Cardiac muscle cell (in vitro differentiated cells and primary cell): ENCODE results near the gene RABGAP1. TPM values are rescaled to one million over a fixed set of nuclear protein-coding genes. Genes with fewer than 3 reads are reported as not detected.

Source experiments
- DNase-seq, 2 donors: peaks; one replicate each; pipeline versions ENCODE4 v3.0.0 to v3.0.0-alpha.2; 2010 to 2017; ENCODE audit warnings: low read depth in 1 of 2, low spot score in 1 of 2
- H3K27ac ChIP-seq: fragments of 200-600 bp; sonication (generic); 2 replicates; pipeline ENCODE4 v1.5.1; 2016
- H3K27me3 ChIP-seq: fragments of 200-600 bp; sonication (generic); 2 replicates; pipeline ENCODE4 v1.6.0; 2016; ENCODE audit warnings: control low read depth
- H3K36me3 ChIP-seq: fragments of 200-600 bp; sonication (generic); 2 replicates; pipeline ENCODE4 v1.5.1; 2016; ENCODE audit warnings: control low read depth
- H3K4me1 ChIP-seq: fragments of 200-600 bp; sonication (generic); 2 replicates; pipeline ENCODE4 v1.8.1; 2017; ENCODE audit warnings: low read depth, mild to moderate bottlenecking, mixed run types
- H3K4me3 ChIP-seq: fragments of 200-600 bp; sonication (generic); 2 replicates; pipeline ENCODE4 v1.5.1; 2016; ENCODE audit warnings: mild to moderate bottlenecking
- H3K9me3 ChIP-seq: fragments of 200-600 bp; sonication (generic); 2 replicates; pipeline ENCODE4 v1.5.1; 2017; ENCODE audit warnings: low read depth, mild to moderate bottlenecking, control low read depth
- polyA plus RNA-seq: library from polyadenylated mRNA; unstranded; fragments of >200 nt; fragmentation: Nextera tagmentation; extraction: Ambion mirVana; gene quantifications from 2 replicates; pipeline ENCODE4 v1.2.1, GENCODE V29; 2016
- total RNA-seq: library from RNA; depleted of rRNA; stranded (reverse); fragments of >200 nt; gene quantifications from 2 replicates; pipeline ENCODE4 v1.2.3, GENCODE V29; 2016
- TF ChIP-seq, protein P1 (sequence below): IDR thresholded peaks from 2 replicates; pipeline ENCODE4 v1.5.1; 2012; ENCODE audit warnings: low read depth, mild to moderate bottlenecking, low read length

RABGAP1 gene
- total and polyA plus RNA-seq, 2 experiments from 2014 or later, result 37.4 to 44.4 TPM

DNA sequence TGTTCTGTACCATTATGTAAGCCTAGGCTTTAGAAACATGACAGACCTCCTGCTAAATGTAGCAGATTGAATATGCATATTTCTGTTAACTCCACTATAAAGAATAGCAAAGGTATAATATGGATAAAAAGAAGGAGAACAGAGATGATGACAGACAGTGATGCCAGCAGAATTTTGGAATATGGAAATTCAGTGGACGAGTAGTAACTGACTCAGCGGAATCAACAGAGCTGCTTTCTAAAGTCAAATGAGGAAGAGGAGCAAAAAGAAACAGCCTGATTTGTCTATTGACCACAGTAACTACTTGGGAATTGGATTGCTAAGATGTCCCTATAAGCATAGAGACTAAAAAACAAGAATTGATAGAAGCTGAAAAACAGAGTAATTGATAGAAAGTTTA lies 100.7 kb downstream of the RABGAP1 start:
- Histone ChIP-seq H3K9me3 (no peaks in the 10 kb centered on the region), H3K27ac (no peak overlapping the region), H3K4me1 (peaks cover 11% of the 10 kb centered on the region), H3K27me3 (no peaks in the 10 kb centered on the region), H3K4me3 (no peak overlapping the region), H3K36me3 (no peaks in the 10 kb centered on the region)
- DNase-seq, result no peak
- TF ChIP-seq, protein P1, sequence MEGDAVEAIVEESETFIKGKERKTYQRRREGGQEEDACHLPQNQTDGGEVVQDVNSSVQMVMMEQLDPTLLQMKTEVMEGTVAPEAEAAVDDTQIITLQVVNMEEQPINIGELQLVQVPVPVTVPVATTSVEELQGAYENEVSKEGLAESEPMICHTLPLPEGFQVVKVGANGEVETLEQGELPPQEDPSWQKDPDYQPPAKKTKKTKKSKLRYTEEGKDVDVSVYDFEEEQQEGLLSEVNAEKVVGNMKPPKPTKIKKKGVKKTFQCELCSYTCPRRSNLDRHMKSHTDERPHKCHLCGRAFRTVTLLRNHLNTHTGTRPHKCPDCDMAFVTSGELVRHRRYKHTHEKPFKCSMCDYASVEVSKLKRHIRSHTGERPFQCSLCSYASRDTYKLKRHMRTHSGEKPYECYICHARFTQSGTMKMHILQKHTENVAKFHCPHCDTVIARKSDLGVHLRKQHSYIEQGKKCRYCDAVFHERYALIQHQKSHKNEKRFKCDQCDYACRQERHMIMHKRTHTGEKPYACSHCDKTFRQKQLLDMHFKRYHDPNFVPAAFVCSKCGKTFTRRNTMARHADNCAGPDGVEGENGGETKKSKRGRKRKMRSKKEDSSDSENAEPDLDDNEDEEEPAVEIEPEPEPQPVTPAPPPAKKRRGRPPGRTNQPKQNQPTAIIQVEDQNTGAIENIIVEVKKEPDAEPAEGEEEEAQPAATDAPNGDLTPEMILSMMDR, result no peak

DNA sequence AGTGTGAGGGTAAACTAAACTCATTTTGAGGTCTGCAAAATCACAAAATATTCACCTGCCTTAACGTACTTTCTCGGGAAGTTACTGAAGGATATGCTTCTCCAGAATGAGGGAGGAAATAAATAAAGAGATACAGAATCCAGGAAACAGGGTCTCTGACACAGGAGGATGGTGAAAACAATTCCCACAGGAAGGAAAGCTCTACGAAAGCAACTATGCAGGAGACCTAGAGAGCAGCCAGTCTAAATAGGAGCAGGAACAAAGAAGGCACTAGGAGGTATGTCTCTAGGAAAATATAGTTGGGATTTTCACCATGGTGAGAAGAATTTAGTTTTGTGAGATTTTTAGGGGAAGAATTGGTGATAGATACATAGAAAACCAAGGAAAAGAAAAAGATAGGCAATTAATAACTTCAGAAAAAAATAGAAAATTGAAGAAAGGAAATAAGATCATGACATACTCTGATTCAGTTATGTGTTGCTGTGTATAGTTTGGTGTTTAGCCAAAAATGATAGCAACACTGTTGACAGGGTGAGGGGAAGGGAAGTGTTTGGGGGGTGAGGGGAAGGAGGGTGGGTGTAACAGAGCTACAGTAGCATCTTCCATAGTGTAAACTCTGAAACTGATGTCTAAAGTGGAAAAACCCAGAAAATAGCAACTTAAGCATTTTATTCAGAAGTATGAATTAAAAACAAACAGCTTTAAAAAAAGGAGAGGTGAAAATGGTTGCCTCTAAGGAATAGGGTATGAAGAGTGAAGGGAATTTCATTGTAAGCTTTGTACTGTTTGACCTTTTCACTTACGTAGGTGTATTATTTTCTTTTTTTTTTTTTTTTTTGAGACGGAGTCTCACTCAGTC lies 102.5 kb downstream of the RABGAP1 start:
- H3K27me3 ChIP-seq, result no peaks in the 10 kb centered on the region
- H3K27ac ChIP-seq, result no peak overlapping the region
- no peaks in the 10 kb centered on the region for H3K9me3 ChIP-seq
- DNase-seq, result no peak
- H3K36me3 ChIP-seq, result no peaks in the 10 kb centered on the region
- TF ChIP-seq, protein P1, result no peak
- no peak overlapping the region for H3K4me3 ChIP-seq
- H3K4me1 ChIP-seq, result no peaks in the 10 kb centered on the region

DNA sequence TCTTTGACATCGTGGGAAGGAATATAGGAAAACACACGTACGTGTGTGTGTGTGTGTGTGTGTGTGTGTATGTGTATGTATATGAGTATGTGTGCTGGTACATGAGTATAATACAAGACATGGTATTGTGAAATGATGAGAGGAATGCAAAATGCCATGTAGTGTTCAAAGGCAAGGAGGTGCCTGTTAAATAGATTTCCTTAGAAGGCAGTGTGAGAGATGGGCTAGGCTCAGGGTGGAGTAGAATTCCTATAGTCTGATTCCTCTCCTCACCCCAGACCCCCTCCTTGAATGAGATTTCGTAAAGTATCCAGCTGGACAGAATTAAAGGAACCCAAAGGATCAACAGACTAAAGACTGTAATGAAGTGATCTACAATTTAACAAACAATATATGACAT lies 103.8 kb downstream of the RABGAP1 start:
- no peaks in the 10 kb centered on the region for H3K4me1 ChIP-seq
- H3K27me3 ChIP-seq, result no peaks in the 10 kb centered on the region
- H3K27ac ChIP-seq, result no peak overlapping the region
- DNase-seq, result peak in 1 of 2 donors; percentile 70
- H3K36me3 ChIP-seq, result no peaks in the 10 kb centered on the region
- TF ChIP-seq, protein P1, result no peak
- no peak overlapping the region for H3K4me3 ChIP-seq
- H3K9me3 ChIP-seq, result no peaks in the 10 kb centered on the region

DNA sequence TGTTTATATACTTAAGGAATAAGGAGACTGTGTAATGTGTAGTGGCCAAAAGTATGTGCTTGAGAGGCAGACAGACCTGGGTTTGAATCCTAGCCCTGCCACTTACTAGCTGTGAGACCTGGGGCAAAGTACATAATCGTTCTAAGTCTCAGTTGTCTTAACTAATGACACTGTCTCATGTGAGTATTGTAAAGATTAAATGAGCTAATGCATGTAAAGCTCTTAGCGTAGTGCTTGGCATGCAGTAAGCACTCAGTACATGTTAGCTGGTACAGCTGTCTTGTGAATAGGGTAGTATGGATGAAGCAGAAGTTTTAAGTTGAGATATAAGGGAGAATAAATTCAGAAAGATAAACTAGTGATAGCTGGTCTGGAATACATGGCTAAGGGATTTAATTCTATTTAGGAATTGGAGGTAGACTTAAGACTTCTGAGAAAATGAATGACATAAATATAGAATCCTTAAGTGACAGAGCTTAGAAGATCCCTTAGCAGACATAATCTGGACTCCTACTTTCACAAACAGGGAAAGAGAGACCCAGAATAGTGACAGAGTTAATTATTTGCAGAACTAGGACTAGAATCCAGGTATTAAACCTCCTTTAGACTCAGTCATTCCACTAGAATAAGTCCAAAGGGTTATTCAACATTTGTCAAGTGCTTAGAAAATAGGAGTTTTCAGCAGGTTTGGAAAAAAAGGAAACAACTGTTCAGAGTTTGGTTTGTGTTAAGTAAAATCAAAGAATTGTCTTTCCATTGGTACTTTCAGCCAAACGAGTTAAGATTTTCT lies 105.8 kb downstream of the RABGAP1 start:
- Histone ChIP-seq H3K27ac (peak overlapping the region; percentile 18), H3K27me3 (no peaks in the 10 kb centered on the region), H3K36me3 (no peaks in the 10 kb centered on the region), H3K9me3 (no peaks in the 10 kb centered on the region), H3K4me3 (no peak overlapping the region), H3K4me1 (no peaks in the 10 kb centered on the region)
- TF ChIP-seq, protein P1, result no peak
- no peak for DNase-seq

DNA sequence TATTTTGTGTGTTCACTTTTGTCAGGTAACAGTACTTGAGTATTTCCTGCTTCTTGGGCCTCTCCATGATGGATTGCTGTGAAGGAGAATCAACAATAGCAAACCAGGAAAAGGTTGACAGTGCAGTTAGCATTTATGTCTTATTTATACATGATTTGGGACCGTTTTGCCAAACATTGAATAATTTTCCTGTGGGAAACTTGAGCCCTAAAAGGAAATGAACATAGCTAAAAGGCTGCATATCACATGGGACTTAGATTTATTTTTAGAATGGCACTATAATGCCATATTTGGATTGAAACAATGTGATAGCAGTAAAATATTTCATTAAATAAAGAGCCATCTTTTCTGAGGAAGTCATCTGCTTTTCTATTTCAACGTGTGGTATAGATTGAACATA lies 107.9 kb downstream of the RABGAP1 start:
- Histone ChIP-seq H3K27me3 (no peaks in the 10 kb centered on the region), H3K4me1 (no peaks in the 10 kb centered on the region), H3K27ac (peak overlapping the region; percentile 24), H3K36me3 (no peaks in the 10 kb centered on the region), H3K9me3 (no peaks in the 10 kb centered on the region), H3K4me3 (no peak overlapping the region)
- no peak for DNase-seq
- TF ChIP-seq, protein P1, result no peak
